SJCRH30 (cell line): ENCODE results near the gene SMARCD3. TPM values are rescaled to one million over a fixed set of nuclear protein-coding genes. Genes with fewer than 3 reads are reported as not detected.

Experiments used
- DNase-seq, 2 experiments: peaks; one replicate each; pipeline ENCODE4 v3.0.0-alpha.2; 2015 to 2020
- H3K27ac ChIP-seq: fragments of 250-450 bp; sonication (Bioruptor Pico); 2 replicates; pipeline ENCODE4 v1.5.1; 2020; ENCODE audit warnings: mild to moderate bottlenecking, moderate library complexity
- H3K27me3 ChIP-seq: fragments of 250-450 bp; sonication (Bioruptor Pico); 2 replicates; pipeline ENCODE4 v1.5.1; 2020; ENCODE audit warnings: mild to moderate bottlenecking, moderate library complexity
- H3K36me3 ChIP-seq: fragments of 250-450 bp; sonication (Bioruptor Pico); 2 replicates; pipeline ENCODE4 v1.5.1; 2020; ENCODE audit warnings: mild to moderate bottlenecking, moderate library complexity
- H3K4me1 ChIP-seq: fragments of 250-450 bp; sonication (Bioruptor Pico); 2 replicates; pipeline ENCODE4 v1.5.1; 2020; ENCODE audit warnings: mild to moderate bottlenecking, moderate library complexity
- H3K4me3 ChIP-seq: fragments of 250-450 bp; sonication (Bioruptor Pico); 2 replicates; pipeline ENCODE4 v1.5.1; 2020; ENCODE audit warnings: mild to moderate bottlenecking, moderate library complexity
- H3K9me3 ChIP-seq: fragments of 250-450 bp; sonication (Bioruptor Pico); replicated peaks from 2 replicates; pipeline ENCODE4 v1.5.1; 2020; ENCODE audit warnings: mild to moderate bottlenecking, moderate library complexity
- total RNA-seq: library from RNA; depleted of rRNA; stranded (reverse); fragments of >200 nt; shearing (Covaris generic); gene quantifications from 2 replicates; pipeline ENCODE4 v1.2.3, GENCODE V29; 2014

The SMARCD3 gene
- total RNA-seq, 1 experiment from 2014 or later: 106 TPM

DNA sequence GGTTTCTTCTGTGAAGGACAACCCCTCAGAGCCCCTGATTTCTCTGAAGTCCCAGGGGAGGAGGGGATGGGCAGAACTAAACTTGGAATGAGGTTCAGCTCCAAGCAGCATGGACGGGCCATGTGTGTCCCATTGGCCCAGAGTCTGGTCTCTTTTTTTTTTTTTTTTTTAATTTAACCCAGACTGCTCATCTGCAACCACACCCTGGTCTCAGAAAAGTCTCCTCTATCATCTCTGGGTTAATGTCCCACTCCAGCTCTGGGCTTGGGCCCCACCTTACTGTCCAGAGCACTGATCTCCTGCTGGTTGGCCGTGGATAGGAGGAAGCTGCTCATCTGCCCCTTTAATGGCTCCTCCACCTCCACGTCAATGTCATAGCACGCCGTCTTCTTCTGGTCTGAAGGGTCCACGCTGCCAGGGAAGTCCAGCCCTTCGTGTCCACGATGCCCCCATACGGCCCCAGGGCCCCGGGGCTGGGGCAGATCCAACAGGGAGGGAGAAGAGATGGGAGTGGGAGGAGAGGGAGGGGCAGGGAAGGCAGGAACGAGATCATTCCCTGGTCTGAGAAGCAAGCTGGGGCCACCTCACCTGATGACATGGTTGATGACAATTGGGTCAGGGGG lies 8.5 kb downstream of the SMARCD3 start:
- no peaks in the 10 kb centered on the region for H3K27me3 ChIP-seq
- H3K36me3 ChIP-seq: peaks cover 87% of the 10 kb centered on the region
- H3K4me3 ChIP-seq: no peak overlapping the region
- H3K9me3 ChIP-seq: no peaks in the 10 kb centered on the region
- DNase-seq: no peak
- H3K4me1 ChIP-seq: peaks cover 9% of the 10 kb centered on the region
- H3K27ac ChIP-seq: no peak overlapping the region

DNA sequence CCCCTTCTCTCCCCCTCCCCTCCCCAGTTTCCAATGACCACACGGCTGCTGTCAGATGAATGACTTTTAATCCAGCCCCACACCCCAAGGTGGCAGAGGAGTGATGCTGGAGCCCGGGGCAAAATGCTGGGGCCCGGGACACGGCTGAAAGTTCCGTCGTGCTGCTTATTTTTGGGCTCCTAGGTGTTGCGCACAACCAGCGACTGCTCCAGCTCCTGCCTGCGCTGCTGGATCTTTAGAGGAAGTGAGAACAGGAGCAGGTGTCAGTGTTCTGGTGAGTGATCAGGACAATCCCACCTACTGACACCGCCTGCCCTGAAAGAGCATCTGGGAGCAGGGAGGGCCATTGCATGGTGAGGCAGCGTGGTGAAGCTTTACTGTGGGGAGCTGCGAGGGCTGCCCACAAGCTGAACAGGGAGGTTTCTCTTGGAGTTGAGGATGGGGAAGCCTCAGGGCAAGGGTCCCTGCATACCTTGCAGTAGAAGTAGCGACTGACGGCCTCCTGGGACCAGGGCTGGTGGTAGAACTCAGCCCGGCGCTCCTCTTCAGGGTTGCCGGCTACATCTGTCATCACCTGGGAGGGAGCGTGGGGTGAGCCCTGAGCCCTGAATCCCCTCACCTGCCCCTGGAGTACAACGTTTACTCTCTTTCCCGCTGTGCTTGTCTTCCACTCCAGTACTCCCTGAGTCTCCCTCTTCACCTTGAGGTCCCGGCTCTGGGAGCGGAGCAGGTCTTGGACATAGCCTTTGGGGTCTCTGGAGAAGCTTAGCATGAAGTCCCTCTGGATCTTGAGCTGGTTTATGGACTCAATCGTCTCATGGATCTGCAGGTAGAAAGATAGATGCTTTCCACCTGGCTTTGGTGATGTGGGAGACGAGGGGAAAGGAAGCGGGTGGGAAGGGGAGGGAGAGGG lies 9.3 kb downstream of the SMARCD3 start:
- DNase-seq: no peak
- H3K9me3 ChIP-seq: no peaks in the 10 kb centered on the region
- peaks cover 82% of the 10 kb centered on the region for H3K36me3 ChIP-seq
- H3K4me1 ChIP-seq: peaks cover 5% of the 10 kb centered on the region; the same call in 1 of the 2 replicates
- H3K4me3 ChIP-seq: no peak overlapping the region
- H3K27ac ChIP-seq: no peak overlapping the region
- no peaks in the 10 kb centered on the region for H3K27me3 ChIP-seq

DNA sequence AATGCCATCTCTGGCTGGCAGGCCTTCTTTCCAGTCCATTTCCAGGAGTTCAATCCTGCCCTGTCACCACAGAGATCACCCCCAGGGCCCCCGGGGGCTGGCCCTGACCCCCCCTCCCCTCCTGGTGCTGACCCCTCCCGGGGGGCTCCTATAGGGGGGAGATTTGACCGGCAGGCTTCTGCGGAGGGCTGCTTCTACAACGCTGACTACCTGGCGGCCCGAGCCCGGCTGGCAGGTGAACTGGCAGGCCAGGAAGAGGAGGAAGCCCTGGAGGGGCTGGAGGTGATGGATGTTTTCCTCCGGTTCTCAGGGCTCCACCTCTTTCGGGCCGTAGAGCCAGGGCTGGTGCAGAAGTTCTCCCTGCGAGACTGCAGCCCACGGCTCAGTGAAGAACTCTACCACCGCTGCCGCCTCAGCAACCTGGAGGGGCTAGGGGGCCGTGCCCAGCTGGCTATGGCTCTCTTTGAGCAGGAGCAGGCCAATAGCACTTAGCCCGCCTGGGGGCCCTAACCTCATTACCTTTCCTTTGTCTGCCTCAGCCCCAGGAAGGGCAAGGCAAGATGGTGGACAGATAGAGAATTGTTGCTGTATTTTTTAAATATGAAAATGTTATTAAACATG lies 10.2 kb downstream of the SMARCD3 start:
- peaks cover 79% of the 10 kb centered on the region for H3K36me3 ChIP-seq
- DNase-seq: no peak
- H3K9me3 ChIP-seq: no peaks in the 10 kb centered on the region
- H3K4me1 ChIP-seq: peaks cover 2% of the 10 kb centered on the region; the same call in 1 of the 2 replicates
- H3K4me3 ChIP-seq: no peak overlapping the region
- H3K27me3 ChIP-seq: no peaks in the 10 kb centered on the region
- H3K27ac ChIP-seq: no peak overlapping the region

GRCh38 chr7:151237244-151238189 lies 11.0 kb downstream of the SMARCD3 start:
- no peak for DNase-seq
- H3K4me3 ChIP-seq: no peak overlapping the region
- H3K36me3 ChIP-seq: peaks cover 71% of the 10 kb centered on the region
- no peak overlapping the region for H3K27ac ChIP-seq
- peaks cover 2% of the 10 kb centered on the region; the same call in 1 of the 2 replicates for H3K4me1 ChIP-seq
- H3K9me3 ChIP-seq: no peaks in the 10 kb centered on the region
- no peaks in the 10 kb centered on the region for H3K27me3 ChIP-seq

DNA sequence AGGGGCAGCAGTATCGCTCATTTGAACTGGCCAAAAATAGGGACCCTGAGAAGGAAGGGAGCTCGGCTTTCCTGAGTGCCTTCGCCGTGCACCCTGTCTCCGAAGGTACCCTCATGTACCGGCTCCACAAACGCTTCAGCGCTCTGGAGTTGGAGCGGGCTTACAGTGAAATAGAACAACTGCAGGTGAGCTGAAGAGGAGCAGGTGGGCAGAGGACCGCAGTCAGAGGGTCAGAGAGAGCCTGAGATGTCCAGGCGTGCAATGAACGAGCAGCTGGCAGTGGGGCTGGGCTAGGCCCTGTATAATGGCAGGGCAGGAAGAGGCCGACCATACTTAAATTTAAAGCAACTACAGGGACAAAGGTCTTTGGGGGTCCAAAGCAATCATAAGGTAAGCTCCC lies 12.1 kb downstream of the SMARCD3 start:
- Histone ChIP-seq H3K4me3 (no peak overlapping the region), H3K27me3 (no peaks in the 10 kb centered on the region), H3K9me3 (no peaks in the 10 kb centered on the region), H3K4me1 (peaks cover 2% of the 10 kb centered on the region; the same call in 1 of the 2 replicates), H3K27ac (no peak overlapping the region), H3K36me3 (peaks cover 60% of the 10 kb centered on the region)
- DNase-seq: no peak

DNA sequence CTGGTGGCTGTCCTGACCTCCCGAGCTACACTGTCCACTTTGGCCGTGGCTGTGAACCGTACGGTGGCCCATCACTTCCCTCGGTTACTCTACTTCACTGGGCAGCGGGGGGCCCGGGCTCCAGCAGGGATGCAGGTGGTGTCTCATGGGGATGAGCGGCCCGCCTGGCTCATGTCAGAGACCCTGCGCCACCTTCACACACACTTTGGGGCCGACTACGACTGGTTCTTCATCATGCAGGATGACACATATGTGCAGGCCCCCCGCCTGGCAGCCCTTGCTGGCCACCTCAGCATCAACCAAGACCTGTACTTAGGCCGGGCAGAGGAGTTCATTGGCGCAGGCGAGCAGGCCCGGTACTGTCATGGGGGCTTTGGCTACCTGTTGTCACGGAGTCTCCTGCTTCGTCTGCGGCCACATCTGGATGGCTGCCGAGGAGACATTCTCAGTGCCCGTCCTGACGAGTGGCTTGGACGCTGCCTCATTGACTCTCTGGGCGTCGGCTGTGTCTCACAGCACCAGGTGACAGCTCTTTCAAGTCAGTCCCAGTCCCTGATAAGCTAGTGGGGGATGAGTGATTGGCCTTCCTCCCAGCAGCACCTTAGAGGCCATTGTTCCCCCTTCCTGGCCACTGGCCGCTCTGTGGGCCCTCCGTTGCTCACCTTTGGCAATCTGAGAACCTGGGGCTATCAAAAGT lies 13.3 kb downstream of the SMARCD3 start:
- Histone ChIP-seq H3K4me1 (peaks cover 2% of the 10 kb centered on the region; the same call in 1 of the 2 replicates), H3K27ac (no peak overlapping the region), H3K36me3 (peaks cover 48% of the 10 kb centered on the region), H3K27me3 (no peaks in the 10 kb centered on the region), H3K4me3 (no peak overlapping the region), H3K9me3 (no peaks in the 10 kb centered on the region)
- DNase-seq: no peak

DNA sequence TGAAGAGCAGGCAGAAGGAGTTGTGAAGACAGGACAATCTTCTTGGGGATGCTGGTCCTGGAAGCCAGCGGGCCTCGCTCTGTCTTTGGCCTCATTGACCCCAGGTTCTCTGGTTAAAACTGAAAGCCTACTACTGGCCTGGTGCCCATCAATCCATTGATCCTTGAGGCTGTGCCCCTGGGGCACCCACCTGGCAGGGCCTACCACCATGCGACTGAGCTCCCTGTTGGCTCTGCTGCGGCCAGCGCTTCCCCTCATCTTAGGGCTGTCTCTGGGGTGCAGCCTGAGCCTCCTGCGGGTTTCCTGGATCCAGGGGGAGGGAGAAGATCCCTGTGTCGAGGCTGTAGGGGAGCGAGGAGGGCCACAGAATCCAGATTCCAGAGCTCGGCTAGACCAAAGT lies 14.7 kb downstream of the SMARCD3 start:
- Histone ChIP-seq H3K36me3 (peaks cover 34% of the 10 kb centered on the region), H3K27ac (no peak overlapping the region)

DNA sequence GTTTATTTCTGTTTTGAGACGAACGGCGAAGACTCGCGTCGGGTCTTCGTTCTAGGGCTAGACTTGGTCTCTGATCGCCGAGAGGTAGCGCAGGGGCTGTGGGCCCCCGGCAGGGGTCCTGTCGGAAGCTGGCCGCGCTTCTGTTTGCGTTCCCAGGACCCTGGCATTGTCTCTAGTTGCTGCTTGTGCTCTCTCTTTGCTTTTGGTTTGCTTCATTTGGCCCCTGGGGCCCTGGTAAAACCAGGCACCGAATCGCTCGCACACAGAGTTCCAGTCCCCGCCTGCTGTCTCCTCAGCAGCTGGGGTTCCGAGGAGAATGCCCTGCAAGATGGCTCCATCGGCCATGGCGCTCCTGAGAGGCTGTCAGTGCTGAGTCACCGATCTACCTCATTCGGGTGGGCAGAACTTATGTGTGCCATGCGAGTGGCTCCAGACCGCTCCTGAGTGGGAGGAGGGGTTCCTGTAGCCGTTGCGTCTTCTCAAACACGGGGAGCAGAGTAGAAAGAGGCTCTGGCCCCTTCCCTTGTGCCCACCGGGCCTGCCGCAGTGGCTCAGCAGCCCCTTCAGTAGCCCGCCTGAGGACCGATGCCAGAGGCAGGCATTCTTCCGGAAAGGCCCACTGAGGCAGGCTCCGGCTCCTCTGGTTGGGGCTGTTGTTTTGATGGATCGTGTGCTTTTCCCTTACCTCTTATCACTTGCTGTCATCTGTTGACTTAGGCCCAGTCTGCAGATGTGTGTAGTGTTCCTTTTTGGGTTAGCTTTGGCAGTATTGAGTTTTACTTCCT lies 15.4 kb downstream of the SMARCD3 start:
- peak overlapping the region; percentile 58 for H3K27ac ChIP-seq
- no peaks in the 10 kb centered on the region for H3K27me3 ChIP-seq
- H3K36me3 ChIP-seq: peaks cover 27% of the 10 kb centered on the region
- DNase-seq: peak; percentile 57 to 65
- peak overlapping the region; percentile 81 for H3K4me3 ChIP-seq
- H3K9me3 ChIP-seq: no peaks in the 10 kb centered on the region
- H3K4me1 ChIP-seq: peaks cover 2% of the 10 kb centered on the region; the same call in 1 of the 2 replicates

More for the DNA sequence above, 14.7 kb downstream of the SMARCD3 start:
- Histone ChIP-seq H3K27me3 (no peaks in the 10 kb centered on the region), H3K4me3 (no peak overlapping the region), H3K4me1 (peaks cover 2% of the 10 kb centered on the region; the same call in 1 of the 2 replicates), H3K9me3 (no peaks in the 10 kb centered on the region)
- DNase-seq: no peak

DNA sequence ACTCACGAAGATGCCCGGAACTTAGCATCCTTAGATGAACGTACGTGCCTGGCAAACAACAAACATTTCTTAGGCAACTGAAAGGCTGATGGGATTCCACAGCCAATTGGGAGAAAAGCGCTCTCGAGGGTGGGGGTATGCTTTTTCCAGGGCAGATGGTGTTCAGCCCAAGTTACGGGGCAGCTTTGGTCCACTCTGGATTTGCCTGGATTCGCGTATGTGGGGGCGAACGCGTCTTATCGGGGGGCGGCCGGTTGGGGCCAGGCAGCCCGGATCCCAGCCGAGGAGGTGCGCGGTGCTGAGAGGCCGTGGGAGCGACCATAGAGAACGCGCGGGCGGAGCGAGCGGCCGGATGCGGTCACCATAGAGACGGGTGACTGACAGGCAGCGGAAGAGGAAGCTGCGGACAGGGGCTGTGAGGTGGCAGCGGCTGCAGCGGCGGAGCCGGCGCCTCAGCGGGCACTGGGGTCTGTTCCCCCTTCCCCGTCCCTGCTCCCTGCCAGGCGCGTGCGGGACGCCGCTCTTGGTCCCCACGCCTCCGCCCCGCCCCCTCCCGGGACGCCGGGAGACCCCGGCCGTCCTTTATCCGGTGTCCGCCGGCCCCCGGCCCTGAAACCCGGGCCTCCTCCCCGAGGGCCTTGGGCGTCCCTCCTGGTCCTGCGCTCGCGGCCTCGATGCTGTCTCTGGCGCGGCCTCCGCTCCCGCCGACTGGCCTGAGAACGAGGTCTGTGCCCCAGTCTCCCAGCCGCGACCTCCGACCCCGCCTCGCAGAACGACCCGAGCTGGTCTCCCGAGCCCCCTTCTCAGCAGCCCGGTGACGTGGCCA lies 16.2 kb downstream of the SMARCD3 start, which contains the start of gene CHPF2:
Gene CHPF2 (plus strand): TSS at position 393 of the 826 bp plus-strand sequence. CDS start 1,529 bp downstream, outside the sequence.
- H3K9me3 ChIP-seq: no peaks in the 10 kb centered on the region
- H3K36me3 ChIP-seq: peaks cover 20% of the 10 kb centered on the region
- H3K4me1 ChIP-seq: peaks cover 2% of the 10 kb centered on the region; the same call in 1 of the 2 replicates
- H3K4me3 ChIP-seq: peak within 1 kb of the TSS; percentile 81
- peak; percentile 90 to 91 for DNase-seq
- peak within 1 kb of the TSS; percentile 58 for H3K27ac ChIP-seq
- no peaks in the 10 kb centered on the region for H3K27me3 ChIP-seq

GRCh38 chr7:151231080-151231479 lies 17.4 kb downstream of the SMARCD3 start:
- Histone ChIP-seq H3K36me3 (peaks cover 8% of the 10 kb centered on the region), H3K27ac (no peak overlapping the region), H3K27me3 (no peaks in the 10 kb centered on the region), H3K9me3 (no peaks in the 10 kb centered on the region), H3K4me1 (peaks cover 4% of the 10 kb centered on the region; the same call in 1 of the 2 replicates), H3K4me3 (no peak overlapping the region)
- no peak for DNase-seq

- H3K27ac ChIP-seq: no peak overlapping the region
- H3K27me3 ChIP-seq: no peaks in the 10 kb centered on the region
- no peaks in the 10 kb centered on the region for H3K9me3 ChIP-seq
- no peak overlapping the region for H3K4me3 ChIP-seq
- H3K36me3 ChIP-seq: peaks cover 14% of the 10 kb centered on the region
- no peak for DNase-seq
- peaks cover 14% of the 10 kb centered on the region; the same call in 1 of the 2 replicates for H3K4me1 ChIP-seq
Measured at GRCh38 chr7:151229249-151229648, 19.2 kb downstream of the SMARCD3 start.
